A673 (cell line): ENCODE data around the gene SLC29A3.

Source experiments
- EZH2 ChIP-seq: fragments of 200-600 bp; sonication (generic); IDR thresholded peaks from 2 replicates; pipeline ENCODE4 v1.6.1; 2017; ENCODE audit warnings: borderline replicate concordance, low read depth, mild to moderate bottlenecking, mixed read lengths, antibody characterized with exemption, low read length; ENCODE audit not compliant: poor library complexity, severe bottlenecking
- TF ChIP-seq, protein P1 (sequence below): fragments of 300-800, 200-600 bp; sonication (generic); conservative IDR thresholded peaks from 2 replicates; pipeline ENCODE4 v1.5.1; 2017; ENCODE audit warnings: low read depth, mild to moderate bottlenecking, antibody characterized with exemption, low read length, moderate library complexity, mixed read lengths

DNA sequence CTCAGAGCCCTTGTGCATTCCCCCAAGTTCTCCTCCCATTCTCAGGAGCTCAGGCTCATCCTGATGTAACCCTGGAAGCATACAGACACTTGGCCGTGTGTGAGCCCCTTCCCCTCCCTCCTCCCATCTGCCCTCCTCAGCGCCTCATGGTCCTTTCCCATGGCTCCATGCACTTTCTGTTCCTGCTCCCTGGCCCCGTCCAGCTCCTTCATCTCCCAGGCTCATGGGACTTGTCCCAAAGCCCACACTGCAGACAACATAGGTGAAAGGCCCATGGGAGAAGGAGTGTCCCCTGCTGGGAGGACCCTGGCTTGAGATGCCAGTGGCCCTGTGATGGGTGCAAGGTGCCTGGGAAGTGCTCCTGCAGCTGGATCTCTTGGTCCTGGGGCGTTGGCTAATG, 24.2 kb upstream of the SLC29A3 start:
- TF ChIP-seq, protein P1, sequence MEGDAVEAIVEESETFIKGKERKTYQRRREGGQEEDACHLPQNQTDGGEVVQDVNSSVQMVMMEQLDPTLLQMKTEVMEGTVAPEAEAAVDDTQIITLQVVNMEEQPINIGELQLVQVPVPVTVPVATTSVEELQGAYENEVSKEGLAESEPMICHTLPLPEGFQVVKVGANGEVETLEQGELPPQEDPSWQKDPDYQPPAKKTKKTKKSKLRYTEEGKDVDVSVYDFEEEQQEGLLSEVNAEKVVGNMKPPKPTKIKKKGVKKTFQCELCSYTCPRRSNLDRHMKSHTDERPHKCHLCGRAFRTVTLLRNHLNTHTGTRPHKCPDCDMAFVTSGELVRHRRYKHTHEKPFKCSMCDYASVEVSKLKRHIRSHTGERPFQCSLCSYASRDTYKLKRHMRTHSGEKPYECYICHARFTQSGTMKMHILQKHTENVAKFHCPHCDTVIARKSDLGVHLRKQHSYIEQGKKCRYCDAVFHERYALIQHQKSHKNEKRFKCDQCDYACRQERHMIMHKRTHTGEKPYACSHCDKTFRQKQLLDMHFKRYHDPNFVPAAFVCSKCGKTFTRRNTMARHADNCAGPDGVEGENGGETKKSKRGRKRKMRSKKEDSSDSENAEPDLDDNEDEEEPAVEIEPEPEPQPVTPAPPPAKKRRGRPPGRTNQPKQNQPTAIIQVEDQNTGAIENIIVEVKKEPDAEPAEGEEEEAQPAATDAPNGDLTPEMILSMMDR = no peak
- TF ChIP-seq EZH2 = no peak
